ENCODE measurements around the gene MAN1C1.

- TF ChIP-seq POLR2A (IDR thresholded peaks at IDR 0.05) (no peak), CTCF (IDR thresholded peaks at IDR 0.05) (no peak), POLR2AphosphoS5 (IDR thresholded peaks at IDR 0.05) (no peak)
Observed at GRCh38 chr1:25628741-25629421, 12.3 kb downstream of the MAN1C1 start.

Measured in sigmoid colon (tissue), 4 donors.